Stimulated activated CD8-positive, alpha-beta memory T cell treated with anti-CD3 and anti-CD28 coated beads, Interleukin-4, amount 100 ng/mL, for 4 hours (primary cell): ENCODE measurements around the gene FADS1.
A peak's percentile ranks its signal among the peaks of the same experiment; 100 is the strongest.

Experiments
- DNase-seq, 2 donors: peaks; one replicate each; pipeline ENCODE4 v3.0.0-alpha.2; 2020; ENCODE audit warnings: low read depth in 2 of 2, low spot score in 1 of 2

Gene FADS1

DNA sequence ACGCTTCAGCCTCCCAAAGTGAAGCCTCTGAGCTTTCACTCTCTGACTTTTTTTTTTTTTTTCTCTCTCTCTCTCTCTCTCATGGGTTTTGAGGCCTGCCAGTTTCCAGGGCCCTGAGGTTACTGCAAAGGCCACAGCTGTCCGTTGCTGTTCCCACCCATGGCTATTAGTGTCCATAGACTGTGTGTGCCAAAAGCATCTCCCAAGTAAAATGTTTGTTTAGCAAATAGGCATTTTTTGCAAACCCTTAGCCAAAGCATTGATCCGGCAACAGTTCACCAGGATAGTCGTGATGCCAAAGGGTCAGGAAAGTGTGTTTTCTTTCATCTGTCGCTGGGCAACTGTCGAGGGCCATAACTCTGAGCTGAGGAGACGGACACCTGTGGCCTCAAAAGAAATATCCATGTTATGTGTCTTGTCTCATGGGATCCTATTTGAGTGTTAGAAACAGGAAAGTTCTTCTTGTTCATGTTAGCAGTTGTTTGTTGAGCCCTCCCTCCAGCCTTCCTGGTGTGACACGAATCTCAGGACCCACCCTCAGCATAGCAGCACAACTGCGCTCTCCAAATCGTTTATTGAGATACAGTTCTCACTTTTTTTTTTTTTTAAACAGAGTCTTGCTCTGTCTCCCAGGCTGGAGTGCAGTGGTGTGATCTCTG lies 29.7 kb upstream of the FADS1 start:
- no peak for DNase-seq

GRCh38 chr11:61844909-61845565 lies 28.2 kb upstream of the FADS1 start:
- no peak for DNase-seq

- no peak for DNase-seq
Observed at GRCh38 chr11:61842528-61842820, 25.7 kb upstream of the FADS1 start.

DNA sequence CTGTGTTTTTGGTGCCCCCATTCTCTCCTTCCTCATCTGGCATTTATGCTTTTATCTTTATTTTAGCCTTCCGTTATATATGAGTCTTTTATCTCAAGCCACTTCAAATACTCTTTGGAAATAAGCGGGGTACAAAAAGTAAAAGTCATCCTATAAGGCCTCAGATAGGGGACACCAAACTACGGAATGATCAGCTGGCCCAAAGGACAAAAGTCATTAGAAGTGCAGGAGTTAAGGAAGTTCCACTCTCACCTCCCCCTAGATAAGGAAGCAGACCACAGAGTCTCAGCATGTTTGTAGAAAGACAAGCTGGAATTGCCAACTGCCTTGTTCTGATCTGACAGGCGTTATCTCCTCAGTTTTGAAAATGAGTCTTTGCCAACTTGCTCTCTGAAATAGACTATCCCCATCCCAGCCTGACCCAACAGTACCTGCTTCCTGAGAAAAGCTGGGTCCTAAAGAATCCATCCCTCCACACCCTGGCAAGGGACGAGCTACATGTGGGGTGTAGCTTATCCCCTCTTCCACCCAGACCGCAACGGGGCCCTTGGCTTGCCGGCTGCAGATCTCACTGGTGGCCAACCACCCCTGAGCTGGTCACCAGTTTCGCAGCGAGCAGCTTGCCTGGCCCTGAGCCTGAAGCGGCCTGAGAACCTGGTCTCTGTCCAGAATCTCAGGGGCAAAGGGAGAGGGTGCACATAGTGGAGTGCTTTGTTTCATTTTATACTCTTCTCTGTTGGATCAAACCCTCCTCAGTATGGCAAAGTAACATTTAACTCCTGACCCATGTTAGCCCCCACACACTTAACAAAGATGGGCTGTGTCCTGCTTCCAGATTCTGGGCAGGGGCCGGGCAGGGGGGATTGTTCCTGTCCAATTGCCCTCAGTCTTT lies 25.1 kb upstream of the FADS1 start:
- no peak for DNase-seq

DNA sequence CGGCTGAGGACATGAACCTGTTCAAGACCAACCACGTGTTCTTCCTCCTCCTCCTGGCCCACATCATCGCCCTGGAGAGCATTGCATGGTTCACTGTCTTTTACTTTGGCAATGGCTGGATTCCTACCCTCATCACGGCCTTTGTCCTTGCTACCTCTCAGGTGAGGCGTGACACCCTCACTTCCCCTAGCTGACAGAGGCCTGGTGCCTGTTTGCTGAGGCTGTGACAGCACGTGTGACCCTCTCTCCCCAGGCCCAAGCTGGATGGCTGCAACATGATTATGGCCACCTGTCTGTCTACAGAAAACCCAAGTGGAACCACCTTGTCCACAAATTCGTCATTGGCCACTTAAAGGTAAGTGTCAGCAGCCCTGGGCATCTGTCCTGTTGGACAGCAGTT lies 23.6 kb upstream of the FADS1 start:
- no peak for DNase-seq

GRCh38 chr11:61839742-61840141 lies 22.9 kb upstream of the FADS1 start:
- DNase-seq, result no peak

DNA sequence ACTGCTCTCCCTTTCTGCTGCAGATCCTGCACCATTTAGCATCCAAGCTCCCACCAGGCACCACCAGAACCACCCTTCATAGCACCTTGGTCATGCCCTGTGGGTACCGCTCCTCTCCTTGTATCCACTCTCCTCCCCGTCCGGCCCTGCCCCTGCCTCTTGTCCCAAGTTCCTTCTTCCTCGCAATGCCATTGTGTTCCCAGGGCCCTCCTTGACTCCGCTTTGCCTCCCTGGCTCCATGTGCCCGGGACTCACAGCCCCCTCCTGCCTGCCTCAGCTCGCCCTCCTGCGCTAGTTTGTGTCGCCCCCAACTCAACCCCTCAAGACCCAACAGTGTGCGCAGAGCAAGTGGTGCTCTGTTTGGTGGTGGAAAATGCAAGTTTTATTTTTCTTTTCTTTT lies 22.1 kb upstream of the FADS1 start:
- no peak for DNase-seq

DNA sequence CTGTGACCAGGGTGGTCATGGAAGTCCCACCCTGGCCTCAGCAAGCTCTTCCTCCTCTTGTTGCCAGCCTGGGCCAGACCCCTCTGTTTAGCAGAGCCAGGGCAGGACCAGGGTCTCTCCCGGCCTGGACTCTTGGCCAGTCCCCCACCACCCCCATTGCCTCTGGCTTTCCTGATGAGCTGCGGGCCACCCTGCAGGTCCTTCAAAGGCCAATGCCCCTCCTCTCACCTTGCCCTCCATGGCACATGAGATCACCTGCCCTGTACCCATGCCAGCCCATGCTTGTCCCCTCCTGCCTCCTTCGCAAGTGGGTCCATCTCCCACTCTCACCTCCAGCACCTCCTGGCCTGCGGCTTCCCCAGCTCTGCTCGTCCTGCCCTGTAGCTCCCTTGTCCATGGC lies 21.7 kb upstream of the FADS1 start:
- no peak for DNase-seq

GRCh38 chr11:61837411-61838005 lies 20.7 kb upstream of the FADS1 start:
- no peak for DNase-seq

DNA sequence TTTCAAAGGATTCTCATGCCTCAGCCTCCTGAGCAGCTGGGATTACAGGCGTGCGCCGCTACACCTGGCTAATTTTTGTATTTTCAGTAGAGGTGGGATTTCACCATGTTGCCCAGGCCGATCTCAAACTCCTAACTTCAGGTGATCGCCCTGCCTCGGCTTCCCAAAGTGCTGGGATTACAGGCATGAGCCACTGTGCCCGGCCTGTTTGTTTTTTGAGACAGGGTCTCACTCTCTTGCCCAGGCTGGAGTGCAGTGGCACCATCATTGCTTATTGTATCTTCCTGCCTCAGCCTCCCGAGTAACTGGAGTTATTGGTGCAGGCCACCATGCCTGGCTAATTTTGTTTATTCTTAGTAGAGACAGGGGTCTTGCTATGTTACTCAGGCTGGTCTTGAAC lies 19.4 kb upstream of the FADS1 start:
- DNase-seq, result no peak

GRCh38 chr11:61834278-61835048 lies 17.7 kb upstream of the FADS1 start:
- peak in 1 of 2 donors; percentile 28 for DNase-seq

DNA sequence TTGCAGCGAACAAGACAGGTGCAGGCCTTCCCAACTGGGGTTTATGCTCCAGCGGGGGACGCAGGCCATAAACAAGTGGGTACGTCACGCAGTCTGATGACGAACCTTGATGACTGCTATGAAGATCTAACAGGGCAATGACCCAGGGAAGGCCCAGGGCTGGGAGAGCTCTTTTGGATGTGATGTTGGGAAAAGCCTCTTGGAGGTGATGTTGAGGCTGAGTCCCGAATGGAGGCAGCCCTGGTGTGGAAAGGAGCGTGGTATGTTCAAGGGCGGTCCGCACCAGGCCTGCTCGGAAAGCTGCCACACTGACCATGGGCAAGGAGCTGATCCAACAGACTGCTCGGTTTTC lies 17.1 kb upstream of the FADS1 start:
- DNase-seq, result no peak

DNA sequence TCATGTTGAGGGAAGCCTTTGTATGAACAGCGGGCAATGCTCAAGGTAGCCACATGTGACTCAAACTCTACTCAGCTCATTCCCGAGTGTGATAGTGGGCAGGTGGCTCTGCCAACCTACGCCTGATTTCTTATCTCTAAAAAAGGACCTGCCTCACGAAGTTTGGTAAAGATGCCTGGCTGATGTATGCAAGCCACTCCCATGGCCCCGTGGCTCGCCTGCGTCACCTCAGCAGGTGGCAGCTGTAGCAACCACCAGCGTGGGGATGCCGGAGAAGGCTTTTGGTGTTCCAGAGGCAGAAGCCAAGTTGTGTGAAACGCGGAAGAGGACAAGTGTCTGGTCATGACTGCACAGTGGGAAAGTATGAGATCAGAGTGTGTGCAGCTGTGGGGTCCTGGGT lies 16.7 kb upstream of the FADS1 start:
- no peak for DNase-seq

DNA sequence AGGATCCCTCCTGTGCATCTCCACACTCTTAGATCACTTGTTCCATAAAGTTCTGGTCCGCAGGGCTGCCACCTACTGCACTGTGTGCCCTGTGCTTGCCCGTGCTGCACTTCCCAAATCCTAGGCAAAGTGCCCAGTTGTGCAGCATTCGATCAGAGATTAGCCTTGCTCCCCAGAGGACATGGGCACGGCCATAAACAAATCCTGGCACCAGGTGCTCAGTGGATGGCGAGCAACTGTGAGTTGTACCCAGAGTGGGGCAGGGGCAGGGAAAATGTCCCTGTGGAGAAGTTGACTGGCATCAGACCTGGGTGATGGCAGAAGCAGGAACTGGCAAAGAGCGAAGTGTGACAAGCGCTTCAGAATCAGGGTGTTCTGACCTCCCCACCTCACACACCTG lies 16.0 kb upstream of the FADS1 start:
- DNase-seq, result no peak

DNA sequence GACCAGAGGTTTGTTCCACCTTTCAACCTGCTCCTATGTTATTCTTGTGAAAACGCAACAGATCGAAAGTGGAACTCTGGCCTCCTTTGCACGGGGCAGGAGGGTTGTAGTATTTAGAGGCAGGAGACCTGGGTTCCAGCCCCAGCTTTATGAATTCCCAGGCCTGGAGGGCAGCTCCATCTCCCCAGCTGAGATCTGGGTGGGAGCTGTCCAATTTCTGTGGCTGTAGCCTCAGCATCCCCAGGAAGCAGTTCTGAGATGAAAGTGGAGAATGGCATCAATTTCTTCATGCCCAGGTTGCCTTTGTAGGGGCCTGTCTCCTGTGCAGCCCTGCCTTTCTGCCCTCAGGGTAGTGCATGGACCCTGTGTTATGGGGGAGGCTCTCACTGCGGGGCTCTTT lies 15.4 kb upstream of the FADS1 start:
- no peak for DNase-seq

DNA sequence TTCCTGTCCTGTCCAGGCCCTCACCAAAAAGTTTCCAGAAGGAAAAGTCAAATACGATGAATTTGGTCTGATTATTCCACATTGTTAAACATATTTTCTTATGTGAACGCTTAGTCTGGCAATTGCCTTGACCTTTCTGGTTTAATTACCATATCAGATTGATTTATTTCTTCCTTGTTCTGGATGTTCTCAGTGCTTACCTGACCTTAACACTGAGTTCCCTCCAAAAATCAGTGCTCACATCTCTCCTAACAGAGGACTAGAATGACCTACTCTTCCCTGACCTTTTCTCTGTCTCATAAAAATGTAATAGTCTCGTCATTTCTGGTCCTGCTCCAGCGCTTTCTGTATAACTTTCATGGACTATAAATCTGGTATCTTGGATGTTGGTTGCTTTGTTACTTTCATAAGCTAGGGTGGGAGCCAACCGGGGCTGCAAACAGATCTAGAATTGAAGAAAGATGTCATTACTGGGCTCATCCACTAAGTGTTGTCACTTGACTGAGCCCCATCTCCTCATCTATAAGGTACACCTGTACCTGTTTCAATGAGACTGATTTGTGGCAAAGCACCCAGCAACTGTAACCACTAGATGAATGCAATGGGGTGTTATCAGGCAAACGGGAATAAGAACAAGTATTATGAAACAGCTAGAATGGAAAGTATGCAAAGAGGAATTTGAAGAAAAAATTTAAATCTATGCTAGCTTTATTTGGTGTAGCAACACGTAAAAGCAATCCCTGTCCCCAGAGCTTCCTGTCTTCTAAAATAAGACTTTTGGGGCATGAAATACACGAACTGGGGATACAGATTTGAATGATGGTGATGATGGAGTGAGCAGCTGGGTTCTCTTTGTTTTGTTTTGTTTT lies 13.7 kb upstream of the FADS1 start:
- DNase-seq, result no peak

GRCh38 chr11:61829806-61830205 lies 13.0 kb upstream of the FADS1 start:
- no peak for DNase-seq

DNA sequence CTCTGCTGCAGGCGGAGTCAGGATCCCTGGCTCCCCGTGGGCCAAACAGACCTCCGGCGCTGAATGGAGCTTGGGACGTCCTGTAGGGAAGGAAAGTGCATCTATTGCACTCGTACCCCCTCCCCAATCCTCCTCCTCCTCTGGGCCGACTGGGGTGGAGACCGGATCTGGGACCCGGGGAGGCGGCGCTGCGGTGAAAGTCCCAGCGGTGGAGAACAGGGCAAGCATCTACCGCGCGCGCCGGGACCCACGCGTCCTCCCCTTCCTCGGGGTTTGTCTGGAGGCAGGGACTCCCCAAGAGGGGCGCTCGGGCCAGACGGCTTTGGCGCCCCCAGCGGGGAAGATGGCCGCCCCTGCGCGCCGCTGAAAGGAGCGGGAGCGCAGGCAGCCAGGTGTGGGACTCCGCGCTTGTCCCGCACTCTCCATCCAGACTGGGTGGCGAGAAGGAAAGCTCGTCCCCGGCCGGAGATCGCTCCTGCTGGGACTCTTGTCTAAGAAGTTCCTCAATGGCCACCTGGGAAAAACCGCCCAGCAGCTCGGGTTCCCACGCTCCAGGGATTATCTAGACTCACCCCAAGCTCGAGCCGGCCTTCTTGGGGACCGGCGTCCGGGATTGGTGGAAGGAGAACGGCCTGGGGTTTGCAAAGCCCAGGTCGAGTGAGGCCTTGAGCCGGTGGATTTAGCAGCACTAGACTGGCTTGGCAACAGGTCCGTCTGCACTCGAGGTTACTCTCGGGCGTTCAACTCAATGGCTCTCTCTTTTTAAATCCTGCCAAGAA lies 12.0 kb upstream of the FADS1 start:
- DNase-seq, result no peak

DNA sequence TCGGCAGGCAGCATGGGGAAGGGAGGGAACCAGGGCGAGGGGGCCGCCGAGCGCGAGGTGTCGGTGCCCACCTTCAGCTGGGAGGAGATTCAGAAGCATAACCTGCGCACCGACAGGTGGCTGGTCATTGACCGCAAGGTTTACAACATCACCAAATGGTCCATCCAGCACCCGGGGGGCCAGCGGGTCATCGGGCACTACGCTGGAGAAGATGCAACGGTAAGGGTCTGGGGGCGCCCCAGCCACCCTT lies 11.5 kb upstream of the FADS1 start:
- no peak for DNase-seq
